ENCODE measurements around the gene CCDC60.

- no peak for TF ChIP-seq POLR2A (IDR thresholded peaks at IDR 0.05)
- TF ChIP-seq CTCF (IDR thresholded peaks at IDR 0.05): no peak
Measured at GRCh38 chr12:119491814-119492213, 157.3 kb downstream of the CCDC60 start.

All from lower leg skin (tissue), 3 donors.